ENCODE results near the gene SEC16A.
"Not testable (repeated sequence)": the region's sequence is repeated elsewhere in the genome, so short reads cannot be mapped to it uniquely, and the experiment has no call there.

Gene SEC16A

DNA sequence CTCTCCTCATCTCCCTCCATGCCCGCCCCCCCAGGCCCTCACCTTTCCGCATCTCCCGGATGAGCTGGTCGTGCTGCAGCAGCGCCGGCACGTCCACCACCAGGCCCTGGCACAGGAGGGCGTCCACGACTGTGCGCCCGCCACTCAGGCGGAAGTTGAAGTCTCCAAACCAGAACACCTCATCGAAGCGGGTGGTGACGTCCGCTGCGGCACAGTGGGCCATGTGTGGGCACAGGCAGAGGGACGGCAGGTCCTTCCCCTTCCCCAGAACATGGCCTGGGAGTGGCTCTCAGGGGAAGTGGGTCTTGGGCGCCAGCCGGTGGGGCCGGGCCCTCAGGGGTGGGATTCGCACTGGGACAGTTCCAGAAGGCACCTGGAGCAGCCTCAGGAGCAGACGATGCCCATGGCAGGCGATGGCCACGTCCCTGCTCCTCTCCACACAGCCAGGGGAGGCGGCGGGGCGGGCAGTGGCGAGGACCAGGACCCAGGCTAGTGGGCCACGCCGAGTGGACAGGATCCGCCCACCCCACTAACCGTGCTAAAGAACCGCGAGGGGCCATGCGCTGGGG is 51.0 kb downstream of the SEC16A start:
- DNase-seq (ENCODE audit: low read depth), result no peak
- TF ChIP-seq, protein P1, sequence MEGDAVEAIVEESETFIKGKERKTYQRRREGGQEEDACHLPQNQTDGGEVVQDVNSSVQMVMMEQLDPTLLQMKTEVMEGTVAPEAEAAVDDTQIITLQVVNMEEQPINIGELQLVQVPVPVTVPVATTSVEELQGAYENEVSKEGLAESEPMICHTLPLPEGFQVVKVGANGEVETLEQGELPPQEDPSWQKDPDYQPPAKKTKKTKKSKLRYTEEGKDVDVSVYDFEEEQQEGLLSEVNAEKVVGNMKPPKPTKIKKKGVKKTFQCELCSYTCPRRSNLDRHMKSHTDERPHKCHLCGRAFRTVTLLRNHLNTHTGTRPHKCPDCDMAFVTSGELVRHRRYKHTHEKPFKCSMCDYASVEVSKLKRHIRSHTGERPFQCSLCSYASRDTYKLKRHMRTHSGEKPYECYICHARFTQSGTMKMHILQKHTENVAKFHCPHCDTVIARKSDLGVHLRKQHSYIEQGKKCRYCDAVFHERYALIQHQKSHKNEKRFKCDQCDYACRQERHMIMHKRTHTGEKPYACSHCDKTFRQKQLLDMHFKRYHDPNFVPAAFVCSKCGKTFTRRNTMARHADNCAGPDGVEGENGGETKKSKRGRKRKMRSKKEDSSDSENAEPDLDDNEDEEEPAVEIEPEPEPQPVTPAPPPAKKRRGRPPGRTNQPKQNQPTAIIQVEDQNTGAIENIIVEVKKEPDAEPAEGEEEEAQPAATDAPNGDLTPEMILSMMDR (conservative IDR thresholded peaks at IDR 0.05; ENCODE audit: low read depth, low read length), result no peak
- no peak overlapping the region for H3K4me3 ChIP-seq (ENCODE audit: low read length)

DNA sequence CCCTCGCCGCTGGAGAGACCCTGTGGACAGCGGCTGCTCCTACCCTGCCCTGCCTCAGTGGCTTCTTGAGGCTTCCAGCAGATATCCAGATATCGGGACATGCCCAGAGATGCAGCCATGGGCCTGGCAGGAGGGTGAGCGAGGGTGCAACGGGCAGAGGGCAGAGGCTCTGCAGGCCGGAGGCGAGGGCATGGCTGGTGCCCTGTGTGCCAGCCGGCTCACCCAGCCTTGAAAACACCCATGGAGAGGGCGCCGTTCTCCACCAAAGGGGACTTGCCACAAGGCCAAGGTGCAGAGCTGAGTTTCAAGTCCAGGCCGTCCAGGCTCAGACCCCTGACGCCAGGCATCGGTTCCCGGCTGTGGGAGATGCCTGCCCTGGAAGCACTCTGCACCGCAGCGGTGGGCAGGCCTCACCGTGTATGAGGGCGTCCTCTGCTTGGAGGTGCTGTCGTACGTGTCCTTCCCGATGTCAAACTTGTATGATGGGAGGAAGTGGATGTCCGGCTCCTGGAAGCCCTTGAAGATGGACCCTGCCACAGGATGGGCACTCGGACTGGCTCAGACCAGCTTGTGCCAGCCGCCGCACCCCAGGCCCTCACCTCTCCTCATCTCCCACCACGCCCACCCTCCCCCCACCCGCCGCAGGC is 52.1 kb downstream of the SEC16A start:
- no peak for DNase-seq (ENCODE audit: low read depth)
- H3K4me3 ChIP-seq (ENCODE audit: low read length), result no peak overlapping the region
- TF ChIP-seq, protein P1 (conservative IDR thresholded peaks at IDR 0.05; ENCODE audit: low read depth, low read length), result no peak

DNA sequence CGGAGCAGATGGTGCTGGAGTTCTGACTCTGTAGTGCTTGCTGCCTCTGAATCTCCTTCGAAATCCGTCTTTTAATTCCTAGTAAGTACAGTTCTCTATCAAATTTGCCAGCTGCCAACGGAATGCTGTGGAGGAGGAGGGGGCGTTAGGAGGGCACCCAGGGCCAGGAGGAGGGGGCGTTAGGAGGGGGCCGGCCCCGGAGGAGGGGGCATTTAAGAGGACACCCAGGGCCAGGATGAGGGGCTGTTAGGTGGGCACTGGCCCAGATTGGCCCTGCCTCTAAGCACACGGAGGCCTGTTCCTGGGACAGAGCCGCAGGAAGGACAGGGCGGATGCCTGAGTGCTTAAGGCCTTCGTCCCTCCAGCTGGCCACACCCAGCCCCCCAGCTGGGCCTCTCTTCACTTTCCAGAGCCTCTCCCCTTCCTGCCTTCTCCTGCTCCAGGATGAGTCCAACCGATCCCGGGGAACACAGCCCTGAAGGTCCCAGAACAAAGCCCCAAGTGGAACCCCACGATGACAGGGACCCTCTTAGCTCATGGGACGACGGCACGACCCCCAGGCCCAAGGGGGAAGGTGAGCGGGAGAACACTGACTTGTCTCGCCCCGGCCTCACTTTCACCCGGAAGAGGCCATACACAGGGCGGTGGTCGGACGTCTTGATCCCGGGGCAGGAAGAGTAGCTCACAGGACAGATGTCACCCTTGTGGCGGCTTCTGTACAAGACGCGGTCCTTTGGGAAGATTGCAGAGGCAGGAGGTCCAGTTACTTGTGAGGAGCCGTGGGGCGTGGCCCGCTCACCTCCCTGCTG is 53.0 kb downstream of the SEC16A start:
- TF ChIP-seq, protein P1 (conservative IDR thresholded peaks at IDR 0.05; ENCODE audit: low read depth, low read length), result no peak
- no peak overlapping the region for H3K4me3 ChIP-seq (ENCODE audit: low read length)
- DNase-seq (ENCODE audit: low read depth), result no peak

DNA sequence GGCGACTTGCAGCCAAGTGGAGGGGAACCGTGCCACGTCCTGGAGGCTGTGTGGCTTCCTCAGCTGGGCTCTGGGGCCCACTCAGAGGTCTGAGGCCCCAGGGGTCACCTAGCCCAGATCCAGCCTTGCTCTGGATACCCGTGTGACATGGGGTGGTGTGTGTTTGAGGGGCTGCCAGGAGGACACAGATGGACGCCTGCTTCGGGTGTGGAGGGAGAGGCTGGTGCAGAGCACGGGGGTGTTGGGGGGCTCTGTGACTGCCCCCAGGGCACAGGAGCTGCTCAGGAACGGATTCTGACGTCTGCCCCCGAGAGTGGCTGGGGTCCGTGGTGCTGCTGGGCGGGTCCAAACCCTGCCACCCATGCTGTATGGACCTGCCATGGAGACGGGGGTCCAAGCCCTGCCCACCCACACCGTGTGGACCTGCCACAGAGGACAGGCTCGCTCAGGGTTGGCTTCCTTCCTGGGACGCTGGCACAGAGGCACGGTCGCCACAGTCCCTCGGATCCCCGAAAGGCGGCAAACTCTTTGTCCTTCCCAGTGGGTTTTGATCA is 53.7 kb downstream of the SEC16A start:
- TF ChIP-seq, protein P1 (conservative IDR thresholded peaks at IDR 0.05; ENCODE audit: low read depth, low read length), result no peak
- no peak for DNase-seq (ENCODE audit: low read depth)
- no peak overlapping the region for H3K4me3 ChIP-seq (ENCODE audit: low read length)

DNA sequence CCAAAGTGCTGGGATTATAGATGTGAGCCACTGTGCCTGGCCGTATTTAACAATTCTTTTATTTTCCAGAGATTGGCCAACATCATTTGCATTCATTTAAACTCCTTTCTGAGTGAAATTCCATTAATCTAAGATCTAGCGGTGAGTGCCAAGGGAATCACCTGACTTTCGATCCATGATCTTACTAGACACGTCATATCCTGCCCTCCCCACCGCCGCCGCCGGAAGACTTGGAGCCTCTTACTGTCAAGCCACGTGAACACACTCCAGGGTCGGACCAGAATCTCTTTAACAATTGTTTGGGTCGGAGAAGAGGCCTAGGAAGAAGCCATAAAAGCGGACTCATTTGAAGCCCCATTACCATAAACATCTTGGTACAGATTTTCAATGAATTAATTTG is 56.1 kb downstream of the SEC16A start:
- no peak for DNase-seq (ENCODE audit: low read depth)
- TF ChIP-seq, protein P1 (conservative IDR thresholded peaks at IDR 0.05; ENCODE audit: low read depth, low read length), result no peak
- no peak overlapping the region for H3K4me3 ChIP-seq (ENCODE audit: low read length)

DNA sequence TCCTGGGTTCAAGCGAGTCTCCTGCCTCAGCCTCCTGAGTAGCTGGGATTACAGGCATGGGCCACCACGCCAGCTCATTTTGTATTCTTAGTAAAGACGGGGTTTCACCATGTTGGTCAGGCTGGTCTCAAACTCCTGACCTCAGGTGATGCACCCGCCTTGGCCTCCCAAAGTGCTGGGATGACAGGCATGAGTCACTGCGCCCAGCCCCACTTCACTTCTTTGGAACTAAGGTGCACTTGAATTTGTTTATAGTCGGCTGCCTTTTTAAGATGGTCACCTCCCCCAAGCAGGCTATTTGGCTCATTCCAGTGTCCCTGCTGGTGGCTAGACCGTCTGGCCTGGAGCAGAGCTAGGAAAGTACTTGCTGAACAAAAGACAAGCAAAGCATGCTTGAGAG is 57.5 kb downstream of the SEC16A start:
- H3K4me3 ChIP-seq (ENCODE audit: low read length); DNase-seq (ENCODE audit: low read depth): not testable (repeated sequence)

DNA sequence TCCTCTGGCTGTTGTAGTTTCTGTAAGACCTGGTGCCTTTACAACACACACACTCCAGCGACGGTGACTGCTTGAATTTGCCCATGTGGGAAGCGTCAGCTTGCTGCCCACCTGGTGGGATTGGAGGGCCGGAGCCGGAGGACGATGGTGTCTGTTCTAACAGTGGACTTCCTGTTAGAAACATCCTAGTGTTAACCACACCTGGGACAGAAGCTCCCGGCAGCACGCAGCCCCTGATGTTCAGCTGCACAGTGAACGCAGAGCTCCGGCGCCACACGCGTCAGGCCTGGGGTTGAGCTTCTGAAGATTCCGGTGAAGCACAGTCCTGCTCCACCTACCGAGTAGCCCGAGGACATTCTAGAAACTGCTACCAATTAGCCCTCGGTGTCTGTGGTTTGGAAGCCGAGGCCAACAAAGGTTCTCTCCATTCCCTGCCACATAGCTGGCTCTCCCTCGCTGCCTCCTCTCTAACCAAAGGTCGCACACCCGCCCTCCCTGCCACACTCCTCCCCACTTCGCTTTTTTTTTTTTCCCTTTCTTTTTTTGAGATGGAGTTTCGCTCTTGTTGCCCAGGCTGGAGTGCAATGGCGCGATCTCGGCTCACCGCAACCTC is 58.0 kb downstream of the SEC16A start:
- DNase-seq (ENCODE audit: low read depth), result no peak
- no peak overlapping the region for H3K4me3 ChIP-seq (ENCODE audit: low read length)
- TF ChIP-seq, protein P1 (conservative IDR thresholded peaks at IDR 0.05; ENCODE audit: low read depth, low read length), result no peak
